ENCODE results near the gene PRKCD.

The PRKCD gene

DNA sequence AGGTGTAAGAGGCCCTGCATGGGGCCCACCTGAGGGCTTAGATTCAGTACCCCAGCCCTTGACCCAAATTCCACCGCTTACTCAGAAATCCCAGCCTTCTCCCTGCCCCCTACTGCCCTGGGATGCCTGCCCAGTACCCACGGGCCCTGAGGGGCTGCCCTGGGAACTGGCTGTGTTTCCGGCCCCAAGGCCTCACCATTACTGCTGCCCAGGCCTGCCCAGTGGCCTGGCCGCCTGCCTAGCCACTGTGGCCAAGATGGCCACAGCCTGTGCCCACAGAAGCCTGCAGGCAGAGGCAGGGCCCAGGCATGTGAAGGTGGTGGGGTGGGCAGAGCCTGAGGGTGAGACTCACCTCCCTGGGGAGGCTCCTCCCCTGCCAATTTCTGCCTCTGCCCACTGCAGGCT is 6.1 kb upstream of the PRKCD start:
- no peak for DNase-seq (ENCODE audit: low read depth in 1 of 2, low spot score in 1 of 2)

GRCh38 chr3:53155760-53156159 is 5.2 kb upstream of the PRKCD start:
- DNase-seq (ENCODE audit: low read depth in 1 of 2, low spot score in 1 of 2) = no peak

DNA sequence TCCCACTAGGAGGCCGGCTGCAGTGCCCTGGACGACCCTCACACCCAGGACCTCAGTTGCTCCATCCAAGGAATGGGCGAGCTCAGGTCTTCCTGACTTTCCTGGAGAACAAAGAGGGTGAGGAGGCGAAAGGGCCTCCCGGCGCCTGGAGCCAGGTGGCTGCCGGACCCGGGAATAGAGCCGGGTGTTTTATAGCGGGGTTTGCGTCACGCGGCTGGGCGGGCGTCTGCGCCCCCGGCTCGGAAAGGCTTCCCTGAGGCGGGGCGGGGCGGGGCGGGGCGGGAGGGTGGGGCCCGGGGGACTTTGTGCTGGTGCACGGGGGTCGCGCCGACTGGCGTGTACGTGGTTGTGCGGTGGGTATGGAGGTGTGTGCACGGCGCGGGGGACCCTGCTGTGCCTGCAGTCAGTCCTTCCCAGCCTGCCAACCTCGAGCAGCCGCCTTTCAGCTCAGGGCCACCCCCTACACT is 4.6 kb upstream of the PRKCD start:
- DNase-seq (ENCODE audit: low read depth in 1 of 2, low spot score in 1 of 2) = no peak

DNA sequence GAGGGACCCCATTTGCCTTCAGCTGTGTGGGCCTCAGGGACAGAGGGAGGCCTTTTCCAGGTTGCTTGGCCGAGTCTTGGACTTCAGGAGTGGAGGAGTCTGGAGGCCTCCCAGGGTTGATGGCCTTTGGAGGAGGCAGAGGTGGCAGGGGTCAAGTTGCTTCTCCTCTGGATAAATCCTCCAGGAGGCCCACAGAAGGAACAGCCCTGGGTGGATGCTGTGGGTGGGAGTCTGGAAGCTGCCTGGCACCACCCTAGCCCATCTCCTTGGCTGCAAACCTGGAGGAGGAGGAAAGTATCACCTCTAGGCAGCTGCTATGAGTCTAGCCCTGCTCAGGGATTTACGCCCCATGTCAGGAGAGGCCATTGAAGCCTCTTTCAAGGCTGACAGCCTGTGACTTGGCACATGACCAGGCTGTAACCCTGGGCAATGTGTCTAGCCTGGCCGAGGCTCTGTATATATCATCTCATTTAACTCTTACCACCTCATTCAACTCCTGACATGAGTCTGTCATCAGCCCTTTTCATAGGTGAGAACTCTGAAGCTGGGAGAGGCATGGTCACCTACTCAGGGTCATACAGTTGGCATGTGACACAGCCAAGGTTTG is 2.9 kb upstream of the PRKCD start:
- no peak for DNase-seq (ENCODE audit: low read depth in 1 of 2, low spot score in 1 of 2)

- no peak for DNase-seq (ENCODE audit: low read depth in 1 of 2, low spot score in 1 of 2)
Measured at GRCh38 chr3:53158765-53159155, 2.2 kb upstream of the PRKCD start.

GRCh38 chr3:53159156-53160060 is 1.6 kb upstream of the PRKCD start:
- DNase-seq (ENCODE audit: low read depth in 1 of 2, low spot score in 1 of 2) = no peak

- DNase-seq (ENCODE audit: low read depth in 1 of 2, low spot score in 1 of 2) = no peak
Measured at GRCh38 chr3:53160061-53160659, 849 bp upstream of the PRKCD start.

- no peak for DNase-seq (ENCODE audit: low read depth in 1 of 2, low spot score in 1 of 2)
Measured at GRCh38 chr3:53161450-53161819, 426 bp downstream of the PRKCD start.

- no peak for DNase-seq (ENCODE audit: low read depth in 1 of 2, low spot score in 1 of 2)
Measured at GRCh38 chr3:53161820-53162671, 1.0 kb downstream of the PRKCD start.

DNA sequence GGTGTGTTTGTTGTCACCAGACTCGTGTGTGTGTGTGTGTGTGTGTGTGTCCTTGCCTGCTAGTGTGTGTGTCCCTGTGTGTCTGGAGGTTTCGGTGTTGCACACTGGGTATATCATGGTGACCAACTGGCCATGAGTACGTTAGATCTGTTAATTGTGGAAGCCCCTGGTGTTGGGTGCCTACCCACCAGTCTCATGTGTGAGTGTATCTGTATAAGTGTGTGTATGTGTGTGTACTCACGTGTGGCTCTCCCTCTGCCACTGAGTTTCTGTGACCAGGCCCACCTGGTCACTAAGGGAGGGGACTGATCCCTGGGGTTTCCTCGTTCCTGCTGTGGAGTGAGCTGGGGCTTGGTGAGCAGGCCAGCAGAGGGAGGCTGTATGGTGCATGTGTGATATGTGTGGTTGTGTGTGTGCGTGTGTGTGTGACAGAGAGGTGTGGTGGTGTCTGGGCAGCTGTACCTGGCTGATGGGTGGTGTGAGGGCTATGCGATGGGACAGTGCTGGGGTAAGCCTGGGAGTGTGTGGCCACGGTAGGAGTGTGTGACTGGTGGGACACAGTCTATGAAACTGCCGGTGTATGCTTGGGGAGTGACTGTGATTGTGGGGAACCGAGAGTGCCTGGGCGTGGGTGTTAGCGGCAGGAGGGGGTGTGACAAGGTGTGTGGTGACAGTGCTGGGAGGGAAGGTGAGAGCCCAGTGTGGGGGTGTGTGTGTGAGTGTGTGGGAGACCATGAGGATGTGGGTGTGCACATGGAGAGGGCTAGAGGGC is 1.8 kb downstream of the PRKCD start:
- DNase-seq (ENCODE audit: low read depth in 1 of 2, low spot score in 1 of 2) = no peak

- no peak for DNase-seq (ENCODE audit: low read depth in 1 of 2, low spot score in 1 of 2)
Measured at GRCh38 chr3:53163444-53164387, 2.7 kb downstream of the PRKCD start.

GRCh38 chr3:53164911-53165310 is 3.9 kb downstream of the PRKCD start:
- no peak for DNase-seq (ENCODE audit: low read depth in 1 of 2, low spot score in 1 of 2)

GRCh38 chr3:53166206-53166605 is 5.2 kb downstream of the PRKCD start:
- no peak for DNase-seq (ENCODE audit: low read depth in 1 of 2, low spot score in 1 of 2)

DNA sequence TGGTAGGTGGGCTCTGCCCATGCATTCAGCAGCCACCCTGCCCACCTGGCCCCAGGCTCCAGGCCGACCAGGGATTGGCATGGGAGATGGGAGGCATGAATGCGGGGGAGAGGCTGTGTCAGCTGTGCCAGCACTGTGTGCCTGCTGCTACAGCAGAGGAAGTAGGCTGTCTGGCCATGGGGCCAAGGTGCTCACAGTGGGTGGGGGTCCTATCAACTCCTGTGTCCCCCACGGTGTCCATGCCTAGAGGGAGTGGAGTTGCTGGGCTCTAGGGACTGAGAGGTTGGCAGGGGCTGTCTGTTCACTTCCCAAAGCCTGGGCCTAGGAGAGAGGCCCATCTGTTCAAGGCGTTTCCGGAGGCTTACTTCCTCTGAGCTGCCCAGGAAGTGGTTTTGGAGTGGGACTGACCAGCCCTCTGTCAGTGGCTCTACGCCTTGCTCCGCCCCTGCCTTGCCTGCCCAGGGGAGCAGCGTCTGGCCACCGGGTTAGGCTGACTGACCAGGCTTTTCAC is 5.8 kb downstream of the PRKCD start:
- no peak for DNase-seq (ENCODE audit: low read depth in 1 of 2, low spot score in 1 of 2)

DNA sequence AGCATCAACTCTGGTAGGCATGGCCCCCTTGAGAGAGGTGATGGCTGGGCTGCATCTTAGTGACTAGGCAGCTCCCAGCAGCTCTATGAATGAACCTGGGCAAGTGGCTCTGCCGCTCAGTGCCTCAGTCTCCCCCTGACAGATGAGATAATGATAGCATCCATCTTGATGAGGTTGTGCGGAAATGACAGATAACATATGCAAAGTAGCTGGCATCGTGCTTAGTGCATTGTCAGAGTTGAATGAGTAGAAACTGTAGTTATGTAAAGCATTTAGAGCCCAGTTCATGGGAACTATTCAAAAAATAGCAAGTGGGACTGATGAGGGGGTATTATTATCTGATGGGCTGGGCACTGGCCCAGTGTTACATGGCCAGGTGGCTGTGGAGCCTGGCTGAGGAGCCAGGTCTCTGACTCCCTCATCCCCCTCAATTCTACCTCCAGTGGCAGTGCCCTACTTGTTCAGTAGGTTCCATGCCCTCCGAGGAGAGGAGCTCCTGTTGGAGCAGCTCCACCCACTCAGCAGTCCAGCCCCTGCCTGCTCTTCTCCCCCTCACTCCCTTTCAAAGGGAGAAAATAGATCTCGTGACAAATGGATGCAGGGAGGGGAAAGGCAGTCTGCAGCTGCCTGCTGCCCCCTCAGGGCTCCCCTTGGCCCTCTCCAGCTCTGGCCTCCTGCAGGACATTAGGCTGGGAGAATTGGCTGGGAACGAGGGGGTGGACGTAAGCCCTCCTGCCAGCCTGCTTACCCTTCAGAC is 6.6 kb downstream of the PRKCD start:
- DNase-seq (ENCODE audit: low read depth in 1 of 2, low spot score in 1 of 2) = no peak

- no peak for DNase-seq (ENCODE audit: low read depth in 1 of 2, low spot score in 1 of 2)
Measured at GRCh38 chr3:53168175-53168923, 7.3 kb downstream of the PRKCD start.

DNA sequence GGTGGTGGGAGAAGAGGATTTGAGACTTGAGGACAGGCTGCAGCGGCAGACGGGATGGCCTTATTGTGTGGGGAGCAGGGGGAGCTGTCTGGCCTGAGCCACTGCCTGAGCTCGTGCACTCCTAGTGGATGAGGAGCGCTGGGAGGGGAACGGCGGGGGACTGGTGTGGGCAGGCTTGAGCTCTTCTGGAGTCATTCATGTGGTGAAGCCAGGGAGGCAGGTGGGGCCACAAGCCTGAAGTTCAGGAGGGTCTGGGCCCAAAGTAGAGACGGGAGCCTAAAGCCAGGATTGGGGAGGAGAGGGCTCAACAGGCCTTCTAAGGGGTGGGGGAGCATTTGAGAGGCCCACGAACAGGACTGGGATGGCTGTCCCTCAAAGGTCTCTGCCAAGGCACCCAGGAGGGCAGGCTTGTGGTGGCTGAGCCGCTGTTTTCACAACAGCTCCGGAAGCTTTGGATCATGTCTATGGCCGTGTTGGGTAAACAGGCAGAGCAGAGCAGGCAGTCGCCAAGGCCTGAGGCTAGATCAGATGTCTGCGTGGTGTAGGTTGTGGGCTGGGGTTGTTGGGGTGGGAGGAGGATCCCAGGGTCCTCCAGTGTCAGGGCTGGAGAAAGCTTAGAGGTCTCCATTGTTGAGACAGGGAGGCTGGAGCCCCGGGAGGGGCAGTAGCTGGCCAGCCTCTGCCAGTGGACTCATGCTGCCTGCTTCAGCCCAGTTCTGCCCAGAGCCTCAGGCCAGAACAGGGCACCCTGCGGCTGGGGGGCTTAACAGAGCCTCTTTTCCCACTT is 8.2 kb downstream of the PRKCD start:
- DNase-seq (ENCODE audit: low read depth in 1 of 2, low spot score in 1 of 2) = no peak

Data from activated CD4-positive, alpha-beta T cell treated with anti-CD3 and anti-CD28 coated beads, Interleukin-2, amount 50 U/mL, for 24 hours (primary cell).